ENCODE data around the gene KRT37. TPM values are rescaled to one million over a fixed set of nuclear protein-coding genes. Genes with fewer than 3 reads are reported as not detected.
"Not testable (repeated sequence)": the region's sequence is repeated elsewhere in the genome, so short reads cannot be mapped to it uniquely, and the experiment has no call there.

The KRT37 gene
- total RNA-seq, 1 experiment from 2014 or later, result not detected

GRCh38 chr17:41387670-41388069, 36.7 kb downstream of the KRT37 start:
- H3K4me3 ChIP-seq (ENCODE audit: insufficient read depth, low read depth, low read length), result no peak overlapping the region
- no peak for DNase-seq
- H3K27me3 ChIP-seq (ENCODE audit: control insufficient read depth, insufficient read depth, low read length), result no peaks in the 10 kb centered on the region
- H3K36me3 ChIP-seq (replicated peaks; ENCODE audit: control insufficient read depth, insufficient read depth, low read length), result no peaks in the 10 kb centered on the region

- Histone ChIP-seq H3K4me3 (ENCODE audit: insufficient read depth, low read depth, low read length) (no peak overlapping the region), H3K36me3 (replicated peaks; ENCODE audit: control insufficient read depth, insufficient read depth, low read length) (no peaks in the 10 kb centered on the region), H3K27me3 (ENCODE audit: control insufficient read depth, insufficient read depth, low read length) (no peaks in the 10 kb centered on the region)
- no peak for DNase-seq
These were observed 38.2 kb downstream of the KRT37 start for GRCh38 chr17:41386227-41386626.

GRCh38 chr17:41383690-41384089, 40.7 kb downstream of the KRT37 start:
- Histone ChIP-seq H3K36me3 (replicated peaks; ENCODE audit: control insufficient read depth, insufficient read depth, low read length) (no peaks in the 10 kb centered on the region), H3K27me3 (ENCODE audit: control insufficient read depth, insufficient read depth, low read length) (no peaks in the 10 kb centered on the region), H3K4me3 (ENCODE audit: insufficient read depth, low read depth, low read length) (no peak overlapping the region)
- no peak for DNase-seq

- no peak for DNase-seq
- H3K36me3 ChIP-seq (replicated peaks; ENCODE audit: control insufficient read depth, insufficient read depth, low read length), result no peaks in the 10 kb centered on the region
These were observed 42.0 kb downstream of the KRT37 start for GRCh38 chr17:41382394-41382793.

GRCh38 chr17:41381943-41382342, 42.4 kb downstream of the KRT37 start, which contains the start of gene KRT34:
TSS of gene KRT34 (minus strand) at chr17:41382306. CDS start at chr17:41382246, 60 bp downstream.
- H3K4me3 ChIP-seq (ENCODE audit: insufficient read depth, low read depth, low read length); H3K27me3 ChIP-seq (ENCODE audit: control insufficient read depth, insufficient read depth, low read length); H3K36me3 ChIP-seq (replicated peaks; ENCODE audit: control insufficient read depth, insufficient read depth, low read length); DNase-seq: not testable (repeated sequence)

More at GRCh38 chr17:41382394-41382793, 42.0 kb downstream of the KRT37 start:
- H3K4me3 ChIP-seq (ENCODE audit: insufficient read depth, low read depth, low read length), result no peak overlapping the region
- no peaks in the 10 kb centered on the region for H3K27me3 ChIP-seq (ENCODE audit: control insufficient read depth, insufficient read depth, low read length)

- not testable (repeated sequence) for H3K36me3 ChIP-seq (replicated peaks; ENCODE audit: control insufficient read depth, insufficient read depth, low read length); DNase-seq; H3K27me3 ChIP-seq (ENCODE audit: control insufficient read depth, insufficient read depth, low read length); H3K4me3 ChIP-seq (ENCODE audit: insufficient read depth, low read depth, low read length)
These were observed 44.3 kb downstream of the KRT37 start for GRCh38 chr17:41380091-41380490.

GRCh38 chr17:41377546-41377945, 46.8 kb downstream of the KRT37 start:
- Histone ChIP-seq H3K36me3 (replicated peaks; ENCODE audit: control insufficient read depth, insufficient read depth, low read length) (no peaks in the 10 kb centered on the region), H3K27me3 (ENCODE audit: control insufficient read depth, insufficient read depth, low read length) (no peaks in the 10 kb centered on the region), H3K4me3 (ENCODE audit: insufficient read depth, low read depth, low read length) (no peak overlapping the region)
- DNase-seq, result no peak

Other genes starting within 250 kb of the KRT37 start
- gene KRTAP4-2, start 246.4 kb downstream of the KRT37 start, total RNA-seq (2014; rRNA removed; shearing (Covaris generic)), result not detected in 2 replicates
- 0.38 and 0.70 TPM in 2 replicates for gene KRTAP4-1, start 239.7 kb downstream of the KRT37 start, total RNA-seq (2014; rRNA removed; shearing (Covaris generic))
- not detected in 2 replicates for gene KRTAP9-1, start 234.7 kb downstream of the KRT37 start, total RNA-seq (2014; rRNA removed; shearing (Covaris generic))
- gene KRTAP9-2, start 197.9 kb downstream of the KRT37 start, total RNA-seq (2014; rRNA removed; shearing (Covaris generic)), result not detected in 2 replicates
- not detected in 2 replicates for gene KRTAP9-3, start 192.1 kb downstream of the KRT37 start, total RNA-seq (2014; rRNA removed; shearing (Covaris generic))
- not detected in 2 replicates for gene KRTAP9-8, start 186.6 kb downstream of the KRT37 start, total RNA-seq (2014; rRNA removed; shearing (Covaris generic))
- gene KRTAP9-4, start 174.9 kb downstream of the KRT37 start, total RNA-seq (2014; rRNA removed; shearing (Covaris generic)), result not detected in 2 replicates
- gene KRTAP9-9, start 169.2 kb downstream of the KRT37 start, total RNA-seq (2014; rRNA removed; shearing (Covaris generic)), result not detected in 2 replicates
- not detected in 2 replicates for gene KRTAP9-6, start 159.2 kb downstream of the KRT37 start, total RNA-seq (2014; rRNA removed; shearing (Covaris generic))
- gene KRTAP9-7, start 148.9 kb downstream of the KRT37 start, total RNA-seq (2014; rRNA removed; shearing (Covaris generic)), result not detected in 2 replicates
- gene KRTAP29-1, start 121.7 kb downstream of the KRT37 start, total RNA-seq (2014; rRNA removed; shearing (Covaris generic)), result not detected in 2 replicates
- gene KRTAP16-1, start 115.3 kb downstream of the KRT37 start, total RNA-seq (2014; rRNA removed; shearing (Covaris generic)), result not detected in 2 replicates
- not detected in 2 replicates for gene KRTAP17-1, start 108.9 kb downstream of the KRT37 start, total RNA-seq (2014; rRNA removed; shearing (Covaris generic))
- gene KRT33A, start 73.8 kb downstream of the KRT37 start, total RNA-seq (2014; rRNA removed; shearing (Covaris generic)), result not detected in 2 replicates
- gene KRT33B, start 54.8 kb downstream of the KRT37 start, total RNA-seq (2014; rRNA removed; shearing (Covaris generic)), result not detected in 2 replicates
- not detected in 2 replicates for gene KRT34, start 42.3 kb downstream of the KRT37 start, total RNA-seq (2014; rRNA removed; shearing (Covaris generic))
- not detected in 2 replicates for gene KRT31, start 27.0 kb downstream of the KRT37 start, total RNA-seq (2014; rRNA removed; shearing (Covaris generic))
- gene KRT38, start 16.4 kb upstream of the KRT37 start, total RNA-seq (2014; rRNA removed; shearing (Covaris generic)), result not detected in 2 replicates
- not detected in 2 replicates for gene KRT32, start 42.8 kb upstream of the KRT37 start, total RNA-seq (2014; rRNA removed; shearing (Covaris generic))
- gene KRT35, start 56.6 kb upstream of the KRT37 start, total RNA-seq (2014; rRNA removed; shearing (Covaris generic)), result not detected in 2 replicates
- gene KRT36, start 65.3 kb upstream of the KRT37 start, total RNA-seq (2014; rRNA removed; shearing (Covaris generic)), result not detected in 2 replicates
- gene KRT13, start 81.0 kb upstream of the KRT37 start, total RNA-seq (2014; rRNA removed; shearing (Covaris generic)), result not detected in 2 replicates
- gene KRT15, start 94.3 kb upstream of the KRT37 start, total RNA-seq (2014; rRNA removed; shearing (Covaris generic)), result 0.52 and 0.59 TPM in 2 replicates
- gene KRT19, start 103.7 kb upstream of the KRT37 start, total RNA-seq (2014; rRNA removed; shearing (Covaris generic)), result 44.9 and 116 TPM in 2 replicates
- gene KRT9, start 147.5 kb upstream of the KRT37 start, total RNA-seq (2014; rRNA removed; shearing (Covaris generic)), result not detected in 2 replicates
- gene KRT14, start 162.3 kb upstream of the KRT37 start, total RNA-seq (2014; rRNA removed; shearing (Covaris generic)), result not detected in 2 replicates
- gene KRT16, start 188.2 kb upstream of the KRT37 start, total RNA-seq (2014; rRNA removed; shearing (Covaris generic)), result not detected in 2 replicates
- 0.07 TPM in 1 of 2 replicates, not detected in the other for gene KRT17, start 200.0 kb upstream of the KRT37 start, total RNA-seq (2014; rRNA removed; shearing (Covaris generic))